Right lobe of liver (tissue), 4 donors: ENCODE data around the gene RSPH4A.

Source experiments
- POLR2A ChIP-seq: fragments of 450-650 bp; IDR thresholded peaks from one replicate; pipeline ENCODE4 v1.6.1; 2017; ENCODE audit warnings: antibody characterized with exemption, mild to moderate bottlenecking
- TF ChIP-seq, protein P1 (sequence below), 4 donors: fragments of 200-600 bp in 3 of 4; fragments of 450-650 bp in 1 of 4; IDR thresholded peaks; one replicate each; pipeline versions ENCODE4 v1.5.1 to v1.8.0; 2016 to 2022; ENCODE audit warnings: antibody characterized with exemption in 4 of 4, mild to moderate bottlenecking in 2 of 4
- donor health status: DM: no; HTN: no; CAD: no.
- donor health status: DM: no; HTN: no; CAD: no.
- donor health status: DM: no; HTN: yes; CAD: no.

- TF ChIP-seq, protein P1, sequence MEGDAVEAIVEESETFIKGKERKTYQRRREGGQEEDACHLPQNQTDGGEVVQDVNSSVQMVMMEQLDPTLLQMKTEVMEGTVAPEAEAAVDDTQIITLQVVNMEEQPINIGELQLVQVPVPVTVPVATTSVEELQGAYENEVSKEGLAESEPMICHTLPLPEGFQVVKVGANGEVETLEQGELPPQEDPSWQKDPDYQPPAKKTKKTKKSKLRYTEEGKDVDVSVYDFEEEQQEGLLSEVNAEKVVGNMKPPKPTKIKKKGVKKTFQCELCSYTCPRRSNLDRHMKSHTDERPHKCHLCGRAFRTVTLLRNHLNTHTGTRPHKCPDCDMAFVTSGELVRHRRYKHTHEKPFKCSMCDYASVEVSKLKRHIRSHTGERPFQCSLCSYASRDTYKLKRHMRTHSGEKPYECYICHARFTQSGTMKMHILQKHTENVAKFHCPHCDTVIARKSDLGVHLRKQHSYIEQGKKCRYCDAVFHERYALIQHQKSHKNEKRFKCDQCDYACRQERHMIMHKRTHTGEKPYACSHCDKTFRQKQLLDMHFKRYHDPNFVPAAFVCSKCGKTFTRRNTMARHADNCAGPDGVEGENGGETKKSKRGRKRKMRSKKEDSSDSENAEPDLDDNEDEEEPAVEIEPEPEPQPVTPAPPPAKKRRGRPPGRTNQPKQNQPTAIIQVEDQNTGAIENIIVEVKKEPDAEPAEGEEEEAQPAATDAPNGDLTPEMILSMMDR (IDR thresholded peaks at IDR 0.05), result no peak
- no peak for TF ChIP-seq POLR2A
Measured at GRCh38 chr6:116631379-116631990, 15.2 kb downstream of the RSPH4A start.
